Neural cell (in vitro differentiated cells): ENCODE data around the gene PLEKHS1. TPM values are rescaled to one million over a fixed set of nuclear protein-coding genes. Genes with fewer than 3 reads are reported as not detected.

ENCODE experiments used
- H2AFZ ChIP-seq: fragments of 200-600, 300-800 bp; sonication (generic), shearing (Covaris generic); 2 replicates; pipeline ENCODE4 v1.6.0; 2014; ENCODE audit warnings: low read depth, mild to moderate bottlenecking, antibody characterized with exemption, low read length, moderate library complexity
- H3F3A ChIP-seq: fragments of 200-600 bp; shearing (Covaris generic); 2 replicates; pipeline ENCODE4 v1.6.1; 2016; ENCODE audit warnings: mild to moderate bottlenecking, moderate library complexity, mixed read lengths, antibody characterized with exemption, low read length; ENCODE audit not compliant: insufficient read depth, poor library complexity, severe bottlenecking
- H3K27ac ChIP-seq: fragments of 200-600, 300-800 bp; sonication (generic), shearing (Covaris generic); 2 replicates; pipeline ENCODE4 v1.5.1; 2014; ENCODE audit warnings: mild to moderate bottlenecking, low read length, moderate library complexity
- H3K27me3 ChIP-seq: fragments of 300-800, 200-600 bp; sonication (generic), shearing (Covaris generic); 2 replicates; pipeline ENCODE4 v1.6.0; 2014; ENCODE audit warnings: mild to moderate bottlenecking, low read depth, low read length, moderate library complexity; ENCODE audit not compliant: insufficient read depth
- H3K36me3 ChIP-seq: fragments of 300-800, 200-600 bp; sonication (generic), shearing (Covaris generic); 2 replicates; pipeline ENCODE4 v1.5.1; 2014; ENCODE audit warnings: mild to moderate bottlenecking, antibody characterized with exemption, low read length, moderate library complexity; ENCODE audit not compliant: insufficient read depth
- H3K4me2 ChIP-seq: fragments of 300-800, 200-600 bp; sonication (generic), shearing (Covaris generic); 2 replicates; pipeline ENCODE4 v1.6.0; 2014; ENCODE audit warnings: mild to moderate bottlenecking, low read length
- H3K4me3 ChIP-seq: fragments of 300-800, 200-600 bp; sonication (generic), shearing (Covaris generic); 2 replicates; pipeline ENCODE4 v1.5.1; 2014; ENCODE audit warnings: mild to moderate bottlenecking, low read length, moderate library complexity
- H3K79me2 ChIP-seq: fragments of 200-600 bp; shearing (Covaris generic); replicated peaks from 2 replicates; pipeline ENCODE4 v1.6.0; 2014; ENCODE audit warnings: mild to moderate bottlenecking, low read length, moderate library complexity; ENCODE audit not compliant: insufficient read depth
- H3K9ac ChIP-seq: fragments of 300-800, 200-600 bp; sonication (generic), shearing (Covaris generic); 2 replicates; pipeline ENCODE4 v1.6.1; 2016; ENCODE audit warnings: mild to moderate bottlenecking, low read length, mixed read lengths
- H3K9me2 ChIP-seq: fragments of 200-600 bp; shearing (Covaris generic); 2 replicates; pipeline ENCODE4 v1.6.1; 2016; ENCODE audit warnings: mild to moderate bottlenecking, low read length, mixed read lengths; ENCODE audit not compliant: insufficient read depth
- H3K9me3 ChIP-seq: fragments of 200-600, 300-800 bp; sonication (generic), shearing (Covaris generic); 2 replicates; pipeline ENCODE4 v1.6.1; 2016; ENCODE audit warnings: mild to moderate bottlenecking, mixed run types, low read length, moderate library complexity, mixed read lengths
- H4K20me1 ChIP-seq: fragments of 200-600 bp; shearing (Covaris generic); 2 replicates; pipeline ENCODE4 v1.6.1; 2016; ENCODE audit warnings: mild to moderate bottlenecking, mixed run types; ENCODE audit not compliant: insufficient read depth
- CTCF ChIP-seq: fragments of 450-650 bp; IDR thresholded peaks from 2 replicates; pipeline ENCODE4 v1.5.1; 2014; ENCODE audit warnings: antibody characterized with exemption, mild to moderate bottlenecking, moderate library complexity; ENCODE audit not compliant: poor library complexity, severe bottlenecking
- EP300 ChIP-seq: fragments of 450-650 bp; conservative IDR thresholded peaks from 2 replicates; pipeline ENCODE4 v1.6.1; 2014; ENCODE audit warnings: antibody characterized with exemption, mild to moderate bottlenecking, moderate library complexity; ENCODE audit not compliant: poor library complexity, severe bottlenecking
- EZH2 ChIP-seq: fragments of 200-600, 300-800 bp; shearing (Covaris generic), sonication (generic); IDR thresholded peaks from 2 replicates; pipeline ENCODE4 v1.6.1; 2014; ENCODE audit warnings: antibody characterized with exemption, low read length, borderline replicate concordance, mild to moderate bottlenecking; ENCODE audit not compliant: insufficient read depth, poor library complexity, severe bottlenecking
- MXI1 ChIP-seq: fragments of 450-650 bp; conservative IDR thresholded peaks from 2 replicates; pipeline ENCODE4 v1.6.1; 2014; ENCODE audit warnings: antibody characterized with exemption, mild to moderate bottlenecking; ENCODE audit not compliant: poor library complexity, severe bottlenecking
- POLR2AphosphoS5 ChIP-seq: IDR thresholded peaks from 2 replicates; pipeline ENCODE4 v1.6.1; 2012
- RAD21 ChIP-seq: fragments of 450-650 bp; conservative IDR thresholded peaks from 2 replicates; pipeline ENCODE4 v1.6.1; 2014; ENCODE audit warnings: antibody characterized with exemption, mild to moderate bottlenecking, moderate library complexity
- REST ChIP-seq: IDR thresholded peaks from 2 replicates; pipeline ENCODE4 v1.6.1; 2012; ENCODE audit warnings: borderline replicate concordance
- SMC3 ChIP-seq: fragments of 450-650 bp; conservative IDR thresholded peaks from 2 replicates; pipeline ENCODE4 v1.6.1; 2014; ENCODE audit warnings: antibody characterized with exemption, mild to moderate bottlenecking, moderate library complexity; ENCODE audit not compliant: poor library complexity
- TAF1 ChIP-seq: IDR thresholded peaks from 2 replicates; pipeline ENCODE4 v1.6.1; 2012; ENCODE audit warnings: low read depth
- polyA plus RNA-seq: library from polyadenylated mRNA; depleted of rRNA; stranded (reverse); fragments of >200 nt; gene quantifications from 2 replicates; pipeline ENCODE4 v1.2.3, GENCODE V29; 2014

PLEKHS1 gene
- polyA plus RNA-seq, 1 donor from 2014 or later, result not detected

DNA sequence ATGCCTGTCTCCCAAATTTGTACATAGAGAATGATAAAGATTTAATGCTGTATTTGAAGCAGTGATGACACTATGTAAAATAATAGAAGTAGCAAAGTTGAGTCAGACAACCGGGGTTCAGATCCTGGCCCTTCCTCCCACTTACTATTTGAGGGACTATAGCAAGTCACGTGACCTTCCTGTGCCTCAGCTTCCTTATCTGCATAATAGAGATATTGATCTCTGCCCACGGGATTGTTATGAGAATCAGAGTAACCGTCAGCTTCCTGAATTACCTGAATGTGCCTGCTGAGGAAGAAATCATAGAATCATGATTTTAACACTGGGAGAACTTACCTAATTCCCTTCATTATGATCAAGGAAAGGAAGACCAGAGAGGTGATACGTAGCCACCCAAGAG is 44.9 kb upstream of the PLEKHS1 start:
- H3K9ac ChIP-seq, result no peak overlapping the region
- TF ChIP-seq EP300, result no peak
- no peaks in the 10 kb centered on the region for H3K79me2 ChIP-seq
- H3K27ac ChIP-seq, result no peak overlapping the region
- H3K9me2 ChIP-seq, result no peaks in the 10 kb centered on the region
- no peak overlapping the region for H2AFZ ChIP-seq
- H3K36me3 ChIP-seq, result no peaks in the 10 kb centered on the region
- no peak overlapping the region for H3K4me2 ChIP-seq
- no peak overlapping the region for H3K4me3 ChIP-seq
- no peaks in the 10 kb centered on the region for H3F3A ChIP-seq
- no peaks in the 10 kb centered on the region for H3K9me3 ChIP-seq
- H4K20me1 ChIP-seq, result no peaks in the 10 kb centered on the region
- no peaks in the 10 kb centered on the region for H3K27me3 ChIP-seq

- Histone ChIP-seq H3K4me2 (no peak overlapping the region), H4K20me1 (no peaks in the 10 kb centered on the region), H3K4me3 (no peak overlapping the region), H3K27ac (no peak overlapping the region), H2AFZ (no peak overlapping the region), H3K79me2 (no peaks in the 10 kb centered on the region), H3K9me2 (no peaks in the 10 kb centered on the region), H3K9me3 (no peaks in the 10 kb centered on the region), H3K27me3 (no peaks in the 10 kb centered on the region), H3F3A (no peaks in the 10 kb centered on the region), H3K36me3 (no peaks in the 10 kb centered on the region), H3K9ac (no peak overlapping the region)
- TF ChIP-seq POLR2AphosphoS5 (no peak), REST (no peak), EP300 (no peak), EZH2 (no peak), RAD21 (no peak), MXI1 (no peak), CTCF (no peak), TAF1 (no peak), SMC3 (no peak)
Observed at GRCh38 chr10:113708640-113709039, 42.8 kb upstream of the PLEKHS1 start.

DNA sequence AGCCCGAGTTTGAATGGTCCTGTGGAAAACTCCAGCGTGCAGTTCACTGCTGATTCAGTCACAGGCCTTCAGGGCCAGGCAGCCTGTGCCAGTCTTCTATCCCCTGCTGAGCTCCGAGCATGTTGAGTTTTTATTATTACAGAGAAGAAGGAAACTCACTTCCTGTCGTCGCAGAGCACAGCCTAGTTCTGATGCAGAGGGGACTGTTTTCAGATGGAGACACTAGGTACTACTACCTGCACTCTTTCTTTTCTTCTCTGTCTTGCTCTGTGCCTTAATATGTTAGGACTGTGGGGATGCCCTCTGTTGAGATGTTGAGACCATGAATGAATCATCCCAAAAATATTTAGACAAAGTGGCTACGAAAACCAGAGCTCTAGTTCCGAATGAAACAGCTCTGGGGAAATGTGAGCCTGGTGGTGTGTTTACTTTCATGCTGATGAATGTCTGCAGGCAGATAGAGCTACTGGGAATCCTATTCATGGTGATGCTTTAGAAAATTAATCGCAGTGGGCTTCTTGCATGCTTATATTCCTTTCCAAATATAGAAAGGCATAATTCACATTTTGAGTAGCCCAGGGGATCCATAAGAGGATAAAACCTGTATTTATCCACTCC is 42.2 kb upstream of the PLEKHS1 start:
- Histone ChIP-seq H3K9me3 (no peaks in the 10 kb centered on the region), H3K9ac (no peak overlapping the region), H3K4me3 (no peak overlapping the region), H3K79me2 (no peaks in the 10 kb centered on the region), H3F3A (no peaks in the 10 kb centered on the region), H3K27ac (no peak overlapping the region), H3K27me3 (no peaks in the 10 kb centered on the region), H3K36me3 (no peaks in the 10 kb centered on the region), H4K20me1 (no peaks in the 10 kb centered on the region), H3K4me2 (no peak overlapping the region), H2AFZ (no peak overlapping the region), H3K9me2 (no peaks in the 10 kb centered on the region)
- no peak for TF ChIP-seq EZH2
- TF ChIP-seq MXI1, result no peak
- TF ChIP-seq TAF1, result no peak
- no peak for TF ChIP-seq REST
- no peak for TF ChIP-seq CTCF
- TF ChIP-seq SMC3, result no peak
- TF ChIP-seq RAD21, result no peak
- TF ChIP-seq EP300, result no peak
- TF ChIP-seq POLR2AphosphoS5, result no peak
